HL-60 (cell line): ENCODE data around the gene PYHIN1.

Source experiments
- GABPA ChIP-seq: IDR thresholded peaks from 2 replicates; pipeline ENCODE4 v1.6.1; 2012; ENCODE audit warnings: low read depth
- POLR2AphosphoS5 ChIP-seq: IDR thresholded peaks from 2 replicates; pipeline ENCODE4 v1.6.1; 2012; ENCODE audit warnings: low read depth
- TF ChIP-seq, protein P1 (sequence below): IDR thresholded peaks from one replicate; pipeline ENCODE4 v1.5.1; 2011; ENCODE audit warnings: low read length, control low read depth, inconsistent platforms; ENCODE audit not compliant: insufficient read depth

DNA sequence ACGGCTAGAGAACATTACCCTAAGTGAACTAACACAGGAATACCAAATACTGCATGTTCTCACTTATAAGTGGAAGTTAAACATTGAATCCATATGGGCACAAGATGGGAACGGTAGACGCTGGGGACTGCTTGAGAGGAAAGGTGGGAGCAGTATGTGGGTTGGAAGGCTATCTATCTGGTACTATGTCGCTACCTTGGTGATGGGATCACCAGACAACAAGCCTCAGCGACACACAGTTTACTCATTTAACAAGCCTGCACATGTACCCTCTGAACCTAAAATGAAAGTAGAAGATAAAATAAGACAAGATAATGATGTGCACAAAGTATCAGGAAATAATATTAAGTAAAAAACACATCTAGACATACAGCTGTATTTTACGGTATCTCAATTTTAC is 819 bp downstream of the PYHIN1 start:
- TF ChIP-seq, protein P1, sequence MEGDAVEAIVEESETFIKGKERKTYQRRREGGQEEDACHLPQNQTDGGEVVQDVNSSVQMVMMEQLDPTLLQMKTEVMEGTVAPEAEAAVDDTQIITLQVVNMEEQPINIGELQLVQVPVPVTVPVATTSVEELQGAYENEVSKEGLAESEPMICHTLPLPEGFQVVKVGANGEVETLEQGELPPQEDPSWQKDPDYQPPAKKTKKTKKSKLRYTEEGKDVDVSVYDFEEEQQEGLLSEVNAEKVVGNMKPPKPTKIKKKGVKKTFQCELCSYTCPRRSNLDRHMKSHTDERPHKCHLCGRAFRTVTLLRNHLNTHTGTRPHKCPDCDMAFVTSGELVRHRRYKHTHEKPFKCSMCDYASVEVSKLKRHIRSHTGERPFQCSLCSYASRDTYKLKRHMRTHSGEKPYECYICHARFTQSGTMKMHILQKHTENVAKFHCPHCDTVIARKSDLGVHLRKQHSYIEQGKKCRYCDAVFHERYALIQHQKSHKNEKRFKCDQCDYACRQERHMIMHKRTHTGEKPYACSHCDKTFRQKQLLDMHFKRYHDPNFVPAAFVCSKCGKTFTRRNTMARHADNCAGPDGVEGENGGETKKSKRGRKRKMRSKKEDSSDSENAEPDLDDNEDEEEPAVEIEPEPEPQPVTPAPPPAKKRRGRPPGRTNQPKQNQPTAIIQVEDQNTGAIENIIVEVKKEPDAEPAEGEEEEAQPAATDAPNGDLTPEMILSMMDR, result no peak
- no peak for TF ChIP-seq GABPA
- TF ChIP-seq POLR2AphosphoS5, result no peak
